ENCODE results near the gene REEP6.

Gene REEP6

GRCh38 chr19:1456121-1456900 lies 34.7 kb upstream of the REEP6 start:
- no peak for DNase-seq (ENCODE audit: low spot score)

GRCh38 chr19:1457031-1457739 lies 33.8 kb upstream of the REEP6 start:
- no peak for DNase-seq (ENCODE audit: low spot score)

- DNase-seq (ENCODE audit: low spot score) = no peak
Measured at GRCh38 chr19:1457892-1458291, 33.1 kb upstream of the REEP6 start.

GRCh38 chr19:1459479-1459878 lies 31.5 kb upstream of the REEP6 start:
- no peak for DNase-seq (ENCODE audit: low spot score)

- DNase-seq (ENCODE audit: low spot score) = no peak
Measured at GRCh38 chr19:1460033-1460995, 30.7 kb upstream of the REEP6 start.

GRCh38 chr19:1461862-1462261 lies 29.1 kb upstream of the REEP6 start:
- DNase-seq (ENCODE audit: low spot score) = no peak

GRCh38 chr19:1465191-1466016 lies 25.6 kb upstream of the REEP6 start:
- DNase-seq (ENCODE audit: low spot score) = no peak

GRCh38 chr19:1466018-1466460 lies 24.9 kb upstream of the REEP6 start:
- no peak for DNase-seq (ENCODE audit: low spot score)

GRCh38 chr19:1466461-1467214 lies 24.3 kb upstream of the REEP6 start:
- DNase-seq (ENCODE audit: low spot score) = no peak

GRCh38 chr19:1467215-1467489 lies 23.8 kb upstream of the REEP6 start:
- no peak for DNase-seq (ENCODE audit: low spot score)

GRCh38 chr19:1467490-1468273 lies 23.3 kb upstream of the REEP6 start:
- no peak for DNase-seq (ENCODE audit: low spot score)

GRCh38 chr19:1468274-1468820 lies 22.6 kb upstream of the REEP6 start:
- DNase-seq (ENCODE audit: low spot score) = no peak

- peak; percentile 44 for DNase-seq (ENCODE audit: low spot score)
Measured at GRCh38 chr19:1468821-1469254, 22.1 kb upstream of the REEP6 start.

- DNase-seq (ENCODE audit: low spot score) = peak; percentile 25
Measured at GRCh38 chr19:1469255-1470054, 21.5 kb upstream of the REEP6 start.

- DNase-seq (ENCODE audit: low spot score) = no peak
Measured at GRCh38 chr19:1470055-1470304, 21.0 kb upstream of the REEP6 start.

GRCh38 chr19:1470305-1471009 lies 20.5 kb upstream of the REEP6 start:
- DNase-seq (ENCODE audit: low spot score) = peak; percentile 74

GRCh38 chr19:1471010-1471514 lies 19.9 kb upstream of the REEP6 start:
- peak; percentile 24 for DNase-seq (ENCODE audit: low spot score)

GRCh38 chr19:1471515-1472160 lies 19.3 kb upstream of the REEP6 start:
- no peak for DNase-seq (ENCODE audit: low spot score)

Data from LoVo (cell line).